Cardiac muscle cell (in vitro differentiated cells and primary cell): ENCODE results near the gene DERA. TPM values are rescaled to one million over a fixed set of nuclear protein-coding genes. Genes with fewer than 3 reads are reported as not detected.

Experiments used
- DNase-seq, 2 donors: peaks; one replicate each; pipeline versions ENCODE4 v3.0.0 to v3.0.0-alpha.2; 2010 to 2017; ENCODE audit warnings: low read depth in 1 of 2, low spot score in 1 of 2
- H3K27ac ChIP-seq: fragments of 200-600 bp; sonication (generic); 2 replicates; pipeline ENCODE4 v1.5.1; 2016
- H3K27me3 ChIP-seq: fragments of 200-600 bp; sonication (generic); 2 replicates; pipeline ENCODE4 v1.6.0; 2016; ENCODE audit warnings: control low read depth
- H3K36me3 ChIP-seq: fragments of 200-600 bp; sonication (generic); 2 replicates; pipeline ENCODE4 v1.5.1; 2016; ENCODE audit warnings: control low read depth
- H3K4me1 ChIP-seq: fragments of 200-600 bp; sonication (generic); 2 replicates; pipeline ENCODE4 v1.8.1; 2017; ENCODE audit warnings: low read depth, mild to moderate bottlenecking, mixed run types
- H3K4me3 ChIP-seq: fragments of 200-600 bp; sonication (generic); 2 replicates; pipeline ENCODE4 v1.5.1; 2016; ENCODE audit warnings: mild to moderate bottlenecking
- H3K9me3 ChIP-seq: fragments of 200-600 bp; sonication (generic); 2 replicates; pipeline ENCODE4 v1.5.1; 2017; ENCODE audit warnings: low read depth, mild to moderate bottlenecking, control low read depth
- polyA plus RNA-seq: library from polyadenylated mRNA; unstranded; fragments of >200 nt; fragmentation: Nextera tagmentation; extraction: Ambion mirVana; gene quantifications from 2 replicates; pipeline ENCODE4 v1.2.1, GENCODE V29; 2016
- total RNA-seq: library from RNA; depleted of rRNA; stranded (reverse); fragments of >200 nt; gene quantifications from 2 replicates; pipeline ENCODE4 v1.2.3, GENCODE V29; 2016
- TF ChIP-seq, protein P1 (sequence below): IDR thresholded peaks from 2 replicates; pipeline ENCODE4 v1.5.1; 2012; ENCODE audit warnings: low read depth, mild to moderate bottlenecking, low read length

Gene DERA
- total and polyA plus RNA-seq, 2 experiments from 2014 or later = 15.2 to 30.7 TPM

DNA sequence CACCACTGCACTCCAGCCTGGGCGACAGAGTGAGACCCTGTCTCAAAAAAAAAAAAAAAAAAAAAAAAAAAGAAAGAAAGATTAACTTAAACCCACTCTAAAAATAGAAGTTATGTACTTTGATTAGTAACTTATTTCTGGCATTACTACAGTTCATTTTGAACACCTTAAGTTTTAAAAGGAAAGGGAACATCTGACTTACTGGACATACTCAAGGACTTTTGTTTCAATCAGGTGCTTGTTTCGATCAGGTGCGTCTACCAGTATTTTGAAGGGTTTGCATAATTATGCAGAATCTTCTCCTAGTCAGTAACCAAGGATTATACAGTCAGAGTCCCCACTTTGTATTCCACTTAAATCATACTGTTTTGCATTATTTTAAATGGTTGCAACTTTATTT is 105.6 kb downstream of the DERA start:
- no peaks in the 10 kb centered on the region for H3K4me1 ChIP-seq
- no peak overlapping the region for H3K4me3 ChIP-seq
- no peaks in the 10 kb centered on the region for H3K36me3 ChIP-seq
- no peak overlapping the region for H3K27ac ChIP-seq
- no peaks in the 10 kb centered on the region for H3K9me3 ChIP-seq
- H3K27me3 ChIP-seq = no peaks in the 10 kb centered on the region
- DNase-seq = no peak
- TF ChIP-seq, protein P1, sequence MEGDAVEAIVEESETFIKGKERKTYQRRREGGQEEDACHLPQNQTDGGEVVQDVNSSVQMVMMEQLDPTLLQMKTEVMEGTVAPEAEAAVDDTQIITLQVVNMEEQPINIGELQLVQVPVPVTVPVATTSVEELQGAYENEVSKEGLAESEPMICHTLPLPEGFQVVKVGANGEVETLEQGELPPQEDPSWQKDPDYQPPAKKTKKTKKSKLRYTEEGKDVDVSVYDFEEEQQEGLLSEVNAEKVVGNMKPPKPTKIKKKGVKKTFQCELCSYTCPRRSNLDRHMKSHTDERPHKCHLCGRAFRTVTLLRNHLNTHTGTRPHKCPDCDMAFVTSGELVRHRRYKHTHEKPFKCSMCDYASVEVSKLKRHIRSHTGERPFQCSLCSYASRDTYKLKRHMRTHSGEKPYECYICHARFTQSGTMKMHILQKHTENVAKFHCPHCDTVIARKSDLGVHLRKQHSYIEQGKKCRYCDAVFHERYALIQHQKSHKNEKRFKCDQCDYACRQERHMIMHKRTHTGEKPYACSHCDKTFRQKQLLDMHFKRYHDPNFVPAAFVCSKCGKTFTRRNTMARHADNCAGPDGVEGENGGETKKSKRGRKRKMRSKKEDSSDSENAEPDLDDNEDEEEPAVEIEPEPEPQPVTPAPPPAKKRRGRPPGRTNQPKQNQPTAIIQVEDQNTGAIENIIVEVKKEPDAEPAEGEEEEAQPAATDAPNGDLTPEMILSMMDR = no peak

DNA sequence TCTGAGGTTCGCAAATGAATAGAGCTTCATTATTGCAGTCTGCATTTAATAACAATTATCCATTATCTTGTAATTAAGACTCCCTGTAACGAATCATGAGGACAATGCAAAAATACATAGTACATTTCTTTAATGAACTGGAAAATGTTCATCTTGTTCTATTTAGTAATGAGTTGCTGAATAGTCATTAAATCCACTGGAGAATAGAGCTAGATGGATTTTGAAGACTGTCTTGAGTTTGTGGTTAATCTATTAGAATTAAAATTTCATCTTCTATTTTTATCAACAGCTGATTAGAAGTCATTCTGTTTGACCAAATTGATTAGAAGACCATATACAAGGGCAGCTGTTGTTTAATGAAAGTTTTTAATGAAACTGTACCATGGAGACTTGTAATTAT is 107.2 kb downstream of the DERA start:
- DNase-seq = no peak
- no peaks in the 10 kb centered on the region for H3K36me3 ChIP-seq
- no peaks in the 10 kb centered on the region for H3K27me3 ChIP-seq
- no peaks in the 10 kb centered on the region for H3K9me3 ChIP-seq
- no peak overlapping the region for H3K27ac ChIP-seq
- TF ChIP-seq, protein P1 = no peak
- H3K4me1 ChIP-seq = no peaks in the 10 kb centered on the region
- H3K4me3 ChIP-seq = no peak overlapping the region

DNA sequence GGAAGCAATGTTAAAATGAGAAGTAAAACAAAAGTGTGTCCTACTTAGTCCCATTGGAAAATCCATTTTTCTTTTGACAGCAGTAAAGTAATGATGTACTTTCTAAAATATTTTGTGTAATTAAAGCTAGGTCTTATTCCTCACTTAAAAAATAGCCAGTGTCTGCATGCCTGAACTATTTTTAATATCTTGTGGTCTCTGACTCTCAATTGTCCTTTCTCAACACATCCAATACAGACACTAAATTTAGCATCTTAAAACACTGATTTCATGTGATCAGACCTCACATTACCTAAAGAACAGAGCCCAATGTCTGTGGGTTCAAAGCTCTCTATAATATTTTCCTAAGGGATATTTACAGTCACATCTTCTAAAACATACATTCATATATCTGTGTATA is 108.0 kb downstream of the DERA start:
- H3K27me3 ChIP-seq = no peaks in the 10 kb centered on the region
- no peak overlapping the region for H3K4me3 ChIP-seq
- no peak for DNase-seq
- TF ChIP-seq, protein P1 = no peak
- no peaks in the 10 kb centered on the region for H3K4me1 ChIP-seq
- H3K27ac ChIP-seq = no peak overlapping the region
- H3K9me3 ChIP-seq = no peaks in the 10 kb centered on the region
- H3K36me3 ChIP-seq = no peaks in the 10 kb centered on the region

DNA sequence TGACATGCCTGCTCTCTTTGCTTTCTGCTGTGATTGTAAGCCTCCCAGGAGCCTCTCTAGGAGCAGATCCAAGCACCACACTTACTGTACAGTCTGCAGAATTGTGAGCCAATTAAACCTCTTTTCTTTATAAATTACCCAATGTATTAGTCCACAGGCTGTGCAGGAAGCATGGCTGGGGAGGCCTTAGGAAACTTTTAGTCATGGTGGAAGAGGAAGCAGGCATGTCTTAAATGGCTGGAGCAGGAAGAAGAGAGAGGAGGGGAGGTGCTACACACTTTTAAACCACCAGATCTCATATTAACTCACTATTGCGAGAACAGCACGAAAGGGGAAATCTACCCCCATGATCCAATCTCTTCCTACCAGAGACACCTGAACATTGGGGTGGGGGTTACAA is 108.9 kb downstream of the DERA start:
- no peaks in the 10 kb centered on the region for H3K9me3 ChIP-seq
- H3K27ac ChIP-seq = no peak overlapping the region
- H3K36me3 ChIP-seq = no peaks in the 10 kb centered on the region
- no peaks in the 10 kb centered on the region for H3K4me1 ChIP-seq
- TF ChIP-seq, protein P1 = no peak
- no peak for DNase-seq
- H3K4me3 ChIP-seq = no peak overlapping the region
- no peaks in the 10 kb centered on the region for H3K27me3 ChIP-seq

DNA sequence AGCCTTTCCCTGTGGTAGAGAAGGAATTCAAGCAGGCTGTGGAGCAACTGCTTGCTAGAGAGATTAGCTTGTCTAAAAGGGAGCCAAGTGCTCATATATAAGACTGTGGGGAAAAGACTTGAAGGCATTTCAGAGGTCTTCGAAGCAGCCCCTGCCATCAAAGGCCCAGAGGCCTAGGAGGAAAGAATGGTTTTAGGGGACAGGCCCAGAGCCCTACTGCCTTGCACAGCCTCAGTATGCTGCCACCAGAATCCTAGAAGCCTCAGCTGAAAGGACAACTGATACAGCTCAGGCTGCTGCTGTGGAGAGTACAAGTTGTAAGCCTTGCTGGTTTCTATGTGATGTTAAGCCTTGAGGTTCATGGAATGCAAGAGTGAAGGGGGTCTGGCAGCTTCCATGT is 109.9 kb downstream of the DERA start:
- H3K27ac ChIP-seq = no peak overlapping the region
- H3K27me3 ChIP-seq = no peaks in the 10 kb centered on the region
- H3K9me3 ChIP-seq = no peaks in the 10 kb centered on the region
- no peak for DNase-seq
- no peak overlapping the region for H3K4me3 ChIP-seq
- TF ChIP-seq, protein P1 = no peak
- no peaks in the 10 kb centered on the region for H3K36me3 ChIP-seq
- H3K4me1 ChIP-seq = no peaks in the 10 kb centered on the region

DNA sequence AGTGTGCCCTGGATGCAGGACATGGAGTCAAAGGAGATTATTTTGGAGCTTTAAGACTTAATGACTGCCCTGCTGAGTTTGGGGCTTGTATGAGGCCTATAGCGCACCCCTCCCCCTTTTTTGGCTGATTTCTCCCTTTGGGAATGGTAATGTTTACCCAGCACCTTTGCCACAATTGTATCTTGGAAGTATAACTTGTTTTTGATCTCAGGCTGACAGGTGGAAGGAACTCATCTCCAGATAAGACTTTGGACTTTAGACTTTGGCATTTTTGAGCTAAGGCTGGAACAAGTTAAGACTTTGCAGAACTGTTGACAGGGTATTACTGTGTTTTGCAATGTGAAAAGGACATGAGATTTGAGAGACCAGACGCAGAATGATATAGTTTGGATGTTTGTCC is 110.5 kb downstream of the DERA start:
- Histone ChIP-seq H3K27ac (no peak overlapping the region), H3K27me3 (no peaks in the 10 kb centered on the region), H3K4me3 (no peak overlapping the region), H3K36me3 (no peaks in the 10 kb centered on the region), H3K4me1 (no peaks in the 10 kb centered on the region), H3K9me3 (no peaks in the 10 kb centered on the region)
- TF ChIP-seq, protein P1 = no peak
- DNase-seq = no peak
